ENCODE measurements around the gene NSDHL. TPM values are rescaled to one million over a fixed set of nuclear protein-coding genes. Genes with fewer than 3 reads are reported as not detected.

The NSDHL gene
- 10.8 TPM for total RNA-seq

DNA sequence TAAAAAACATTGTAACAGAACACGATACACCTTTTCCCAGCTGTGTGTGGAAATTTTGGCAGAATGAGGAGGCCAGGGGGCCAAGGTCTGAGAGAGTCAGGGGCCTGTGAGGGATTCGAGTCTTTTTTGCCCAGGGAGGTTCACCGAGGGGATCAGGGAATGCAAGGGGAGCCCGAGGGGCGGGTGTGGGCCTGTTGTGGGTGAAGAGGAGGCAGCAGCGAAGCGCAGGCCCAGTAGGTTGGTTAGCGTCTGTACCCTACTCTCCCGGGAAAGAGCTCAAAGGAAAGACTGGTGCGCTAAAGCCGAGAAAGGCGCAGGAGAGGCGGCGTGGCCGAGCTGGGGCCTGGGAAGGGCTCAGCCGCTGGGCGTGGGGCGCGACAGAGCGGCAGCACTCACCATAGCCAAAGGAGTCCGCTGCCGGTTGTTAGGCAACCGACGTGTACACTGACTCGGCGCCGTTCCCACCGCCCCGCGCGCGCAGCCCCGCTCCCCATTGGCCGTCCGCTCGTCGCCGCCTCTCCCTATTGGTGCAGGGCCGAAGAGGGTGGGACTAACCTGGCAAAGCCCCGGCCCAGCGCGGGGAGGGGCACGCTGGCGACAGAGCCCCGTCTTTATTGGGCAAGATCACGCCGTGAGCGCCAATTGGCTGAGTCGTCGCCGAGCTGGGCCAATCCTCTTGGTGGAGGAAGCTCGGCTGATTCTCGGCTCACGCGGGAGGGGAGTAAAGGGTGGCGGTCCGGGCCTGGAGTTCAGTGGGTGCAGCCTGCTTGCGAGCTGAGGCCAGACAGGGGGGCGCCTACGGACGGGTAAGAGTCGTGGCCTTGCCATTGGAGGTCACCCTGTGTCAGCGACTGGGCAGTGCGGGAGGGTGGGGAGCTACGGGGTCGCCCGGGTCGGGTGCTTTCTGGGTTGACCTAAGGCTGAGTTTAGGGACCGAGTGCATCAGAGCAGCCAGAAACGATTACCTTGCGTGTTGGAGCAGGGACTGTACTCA lies at the start of gene NSDHL, which contains the start of gene CETN2:
NSDHL (plus strand) TSS at position 752 of the 994 bp plus-strand sequence. CDS start 15,262 bp downstream, outside the sequence.
CETN2 (minus strand) TSS at position 446 of the 994 bp plus-strand sequence; CDS start at position 399, 47 bp downstream.

GRCh38 chrX:152897222-152898131 lies 66.6 kb downstream of the NSDHL start, which contains the start of gene ZNF185:
Gene ZNF185 (plus strand): TSS chrX:152898067. CDS start chrX:152914490, 16,423 bp downstream.

Other genes starting within 250 kb of the NSDHL start
- gene GABRQ, start 193.2 kb upstream of the NSDHL start, total RNA-seq, result 0.99 TPM
- gene MAGEA3, start 132.3 kb upstream of the NSDHL start, total RNA-seq, result not detected
- gene CSAG2, start 121.8 kb upstream of the NSDHL start, total RNA-seq, result not detected
- gene MAGEA2B, start 116.4 kb upstream of the NSDHL start, total RNA-seq, result not detected
- not detected for gene CSAG1, start 97.3 kb upstream of the NSDHL start, total RNA-seq
- gene MAGEA12, start 97.3 kb upstream of the NSDHL start, total RNA-seq, result not detected
- gene MAGEA2, start 77.2 kb upstream of the NSDHL start, total RNA-seq, result not detected
- not detected for gene CSAG3, start 71.8 kb upstream of the NSDHL start, total RNA-seq
- not detected for gene MAGEA6, start 61.4 kb upstream of the NSDHL start, total RNA-seq
- 26.3 TPM for gene CETN2, start 306 bp upstream of the NSDHL start, total RNA-seq
- gene ZNF185, start 67.0 kb downstream of the NSDHL start, total RNA-seq, result 16.5 TPM
- gene PNMA5, start 163.1 kb downstream of the NSDHL start, total RNA-seq, result not detected
- 12.5 TPM for gene PNMA3, start 225.4 kb downstream of the NSDHL start, total RNA-seq
- 6.7 TPM for gene PNMA6A, start 241.4 kb downstream of the NSDHL start, total RNA-seq